22Rv1 (cell line): ENCODE data around the gene CD34.

Experiments
- ZFX ChIP-seq: fragments of 450-650 bp; IDR thresholded peaks from 2 replicates; pipeline ENCODE4 v1.6.1; 2017; ENCODE audit warnings: antibody characterized with exemption, borderline replicate concordance
- TF ChIP-seq, protein P1 (sequence below): fragments of 450-650 bp; IDR thresholded peaks from 2 replicates; pipeline ENCODE4 v1.5.1; 2017; ENCODE audit warnings: mild to moderate bottlenecking

DNA sequence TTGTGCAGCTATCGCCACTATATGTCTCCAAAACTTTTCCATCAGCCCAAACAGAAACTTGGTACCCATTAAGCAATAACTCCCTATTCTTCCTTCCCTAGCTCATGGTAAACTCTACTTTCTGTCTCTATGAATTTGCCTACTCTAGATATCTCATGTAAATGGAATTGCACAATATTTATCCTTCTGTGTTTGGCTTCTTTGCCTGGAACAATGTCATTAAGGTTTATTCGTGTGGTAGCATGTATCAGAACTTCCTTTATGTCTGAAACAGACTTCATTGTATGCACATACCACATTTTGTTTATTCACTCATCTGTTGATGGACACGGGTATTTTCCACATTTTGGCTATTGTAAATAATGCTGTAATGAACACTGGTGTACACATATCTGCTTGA lies 40.7 kb upstream of the CD34 start:
- TF ChIP-seq, protein P1, sequence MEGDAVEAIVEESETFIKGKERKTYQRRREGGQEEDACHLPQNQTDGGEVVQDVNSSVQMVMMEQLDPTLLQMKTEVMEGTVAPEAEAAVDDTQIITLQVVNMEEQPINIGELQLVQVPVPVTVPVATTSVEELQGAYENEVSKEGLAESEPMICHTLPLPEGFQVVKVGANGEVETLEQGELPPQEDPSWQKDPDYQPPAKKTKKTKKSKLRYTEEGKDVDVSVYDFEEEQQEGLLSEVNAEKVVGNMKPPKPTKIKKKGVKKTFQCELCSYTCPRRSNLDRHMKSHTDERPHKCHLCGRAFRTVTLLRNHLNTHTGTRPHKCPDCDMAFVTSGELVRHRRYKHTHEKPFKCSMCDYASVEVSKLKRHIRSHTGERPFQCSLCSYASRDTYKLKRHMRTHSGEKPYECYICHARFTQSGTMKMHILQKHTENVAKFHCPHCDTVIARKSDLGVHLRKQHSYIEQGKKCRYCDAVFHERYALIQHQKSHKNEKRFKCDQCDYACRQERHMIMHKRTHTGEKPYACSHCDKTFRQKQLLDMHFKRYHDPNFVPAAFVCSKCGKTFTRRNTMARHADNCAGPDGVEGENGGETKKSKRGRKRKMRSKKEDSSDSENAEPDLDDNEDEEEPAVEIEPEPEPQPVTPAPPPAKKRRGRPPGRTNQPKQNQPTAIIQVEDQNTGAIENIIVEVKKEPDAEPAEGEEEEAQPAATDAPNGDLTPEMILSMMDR: no peak
- no peak for TF ChIP-seq ZFX
